Mesendoderm (in vitro differentiated cells): Measurements from ENCODE around the gene CENPP.

Experiments
- DNase-seq: peaks from one replicate; pipeline ENCODE4 v3.0.0; 2013
- H2AK5ac ChIP-seq: 2 replicates; pipeline ENCODE4 v1.6.1; 2013; ENCODE audit warnings: low read length, inconsistent platforms
- H2BK120ac ChIP-seq: 2 replicates; pipeline ENCODE4 v1.6.1; 2013; ENCODE audit warnings: low read depth, mild to moderate bottlenecking, low read length, moderate library complexity, mixed read lengths
- H2BK15ac ChIP-seq: replicated peaks from 2 replicates; pipeline ENCODE4 v1.6.1; 2013; ENCODE audit warnings: low read depth, mild to moderate bottlenecking, moderate library complexity
- H2BK5ac ChIP-seq: 2 replicates; pipeline ENCODE4 v1.6.1; 2013; ENCODE audit warnings: low read length, inconsistent platforms
- H3K18ac ChIP-seq: 2 replicates; pipeline ENCODE4 v1.6.1; 2013; ENCODE audit warnings: mild to moderate bottlenecking, low read length, mixed read lengths
- H3K23ac ChIP-seq: one replicate; pipeline ENCODE4 v1.6.1; 2013; ENCODE audit warnings: low read length
- H3K27ac ChIP-seq: 2 replicates; pipeline ENCODE4 v1.5.1; 2013; ENCODE audit warnings: low read depth, mild to moderate bottlenecking, inconsistent platforms, low read length, moderate library complexity
- H3K27me3 ChIP-seq: 2 replicates; pipeline ENCODE4 v1.6.1; 2013; ENCODE audit warnings: low read length, control low read depth, mild to moderate bottlenecking, inconsistent platforms; ENCODE audit not compliant: insufficient read depth, poor library complexity
- H3K36me3 ChIP-seq: 2 replicates; pipeline ENCODE4 v1.6.1; 2013; ENCODE audit warnings: low read length, inconsistent platforms; ENCODE audit not compliant: control insufficient read depth, insufficient read depth
- H3K4ac ChIP-seq: one replicate; pipeline ENCODE4 v1.6.1; 2013; ENCODE audit warnings: low read depth, mild to moderate bottlenecking, low read length, moderate library complexity
- H3K4me1 ChIP-seq: 2 replicates; pipeline ENCODE4 v1.6.1; 2013; ENCODE audit warnings: low read depth, low read length, inconsistent platforms; ENCODE audit not compliant: control insufficient read depth
- H3K4me2 ChIP-seq: 2 replicates; pipeline ENCODE4 v1.6.1; 2013; ENCODE audit warnings: low read length
- H3K4me3 ChIP-seq: 2 replicates; pipeline ENCODE4 v1.5.1; 2013; ENCODE audit warnings: mild to moderate bottlenecking, low read length
- H3K56ac ChIP-seq: one replicate; pipeline ENCODE4 v1.6.1; 2013; ENCODE audit warnings: low read length
- H3K79me1 ChIP-seq: 2 replicates; pipeline ENCODE4 v1.6.1; 2013; ENCODE audit warnings: low read length, inconsistent platforms
- H3K79me2 ChIP-seq: 2 replicates; pipeline ENCODE4 v1.6.1; 2013; ENCODE audit warnings: mild to moderate bottlenecking, low read length; ENCODE audit not compliant: control insufficient read depth, insufficient read depth
- H3K9ac ChIP-seq: 2 replicates; pipeline ENCODE4 v1.6.1; 2013; ENCODE audit warnings: low read length, inconsistent platforms
- H4K5ac ChIP-seq: one replicate; pipeline ENCODE4 v1.6.1; 2013; ENCODE audit warnings: low read length
- H4K8ac ChIP-seq: one replicate; pipeline ENCODE4 v1.6.1; 2013; ENCODE audit warnings: low read depth, mild to moderate bottlenecking, control low read depth, low read length, moderate library complexity
- WGBS: extraction: QIAGEN DNeasy Blood & Tissue Kit; methylation state at CpG from one replicate; pipeline ENCODE4 v1.1.7; 2013; ENCODE audit warnings: low lambda C conversion rate, missing lambda C conversion rate; ENCODE audit not compliant: insufficient coverage; ENCODE audit errors: extremely low coverage; 5-methylcytosine and 5-hydroxymethylcytosine counted together

The CENPP gene

GRCh38 chr9:92626484-92626883, 300.7 kb downstream of the CENPP start:
- no peak overlapping the region for H2AK5ac ChIP-seq
- H3K4me3 ChIP-seq = no peak overlapping the region
- H3K27me3 ChIP-seq = no peaks in the 10 kb centered on the region
- no peak overlapping the region for H4K5ac ChIP-seq
- H3K4me1 ChIP-seq = no peaks in the 10 kb centered on the region
- H3K18ac ChIP-seq = no peak overlapping the region
- H3K56ac ChIP-seq = no peak overlapping the region
- H3K4me2 ChIP-seq = no peak overlapping the region
- no peak overlapping the region for H3K4ac ChIP-seq
- H2BK5ac ChIP-seq = no peak overlapping the region
- no peaks in the 10 kb centered on the region for H3K79me2 ChIP-seq
- no peak overlapping the region for H4K8ac ChIP-seq
- H2BK120ac ChIP-seq = no peak overlapping the region
- H3K23ac ChIP-seq = no peak overlapping the region
- no peak overlapping the region for H2BK15ac ChIP-seq
- DNase-seq = no peak
- no peak overlapping the region for H3K27ac ChIP-seq
- no peak overlapping the region for H3K9ac ChIP-seq
- H3K79me1 ChIP-seq = no peaks in the 10 kb centered on the region
- H3K36me3 ChIP-seq = peaks cover under 1% of the 10 kb centered on the region

GRCh38 chr9:92627651-92628050, 301.9 kb downstream of the CENPP start:
- Histone ChIP-seq H4K8ac (no peak overlapping the region), H3K79me2 (no peaks in the 10 kb centered on the region), H3K36me3 (peaks cover 3% of the 10 kb centered on the region), H3K4me2 (no peak overlapping the region), H3K9ac (no peak overlapping the region), H2AK5ac (no peak overlapping the region), H3K27me3 (no peaks in the 10 kb centered on the region), H3K23ac (no peak overlapping the region), H2BK5ac (no peak overlapping the region), H3K4ac (no peak overlapping the region), H3K27ac (no peak overlapping the region), H2BK120ac (no peak overlapping the region), H2BK15ac (no peak overlapping the region), H3K4me3 (no peak overlapping the region), H3K56ac (no peak overlapping the region), H4K5ac (no peak overlapping the region), H3K4me1 (no peaks in the 10 kb centered on the region), H3K18ac (no peak overlapping the region), H3K79me1 (no peaks in the 10 kb centered on the region)
- no peak for DNase-seq
- WGBS = no CpG with 5 or more reads among the region's 5 CpGs

GRCh38 chr9:92631452-92632343, 305.9 kb downstream of the CENPP start:
- no peak for DNase-seq
- Histone ChIP-seq H3K36me3 (peaks cover 5% of the 10 kb centered on the region), H3K9ac (no peak overlapping the region), H3K27ac (no peak overlapping the region), H3K18ac (no peak overlapping the region), H3K4me1 (no peaks in the 10 kb centered on the region), H2BK120ac (no peak overlapping the region), H3K23ac (no peak overlapping the region), H2BK5ac (no peak overlapping the region), H4K8ac (no peak overlapping the region), H3K4me3 (no peak overlapping the region), H3K4me2 (no peak overlapping the region), H3K79me2 (no peaks in the 10 kb centered on the region), H2BK15ac (no peak overlapping the region), H3K79me1 (no peaks in the 10 kb centered on the region), H4K5ac (no peak overlapping the region), H2AK5ac (no peak overlapping the region), H3K56ac (no peak overlapping the region), H3K27me3 (no peaks in the 10 kb centered on the region), H3K4ac (no peak overlapping the region)
- WGBS = no CpG with 5 or more reads among the region's 13 CpGs

- no peak overlapping the region for H3K56ac ChIP-seq
- H2BK5ac ChIP-seq = no peak overlapping the region
- H3K4me2 ChIP-seq = no peak overlapping the region
- no peak overlapping the region for H2AK5ac ChIP-seq
- no peak overlapping the region for H2BK15ac ChIP-seq
- no peak overlapping the region for H3K18ac ChIP-seq
- DNase-seq = no peak
- no peaks in the 10 kb centered on the region for H3K79me1 ChIP-seq
- H3K4me3 ChIP-seq = no peak overlapping the region
- no peak overlapping the region for H3K4ac ChIP-seq
- H3K36me3 ChIP-seq = peaks cover 5% of the 10 kb centered on the region
- H4K5ac ChIP-seq = no peak overlapping the region
- no peaks in the 10 kb centered on the region for H3K4me1 ChIP-seq
- no peak overlapping the region for H4K8ac ChIP-seq
- no peak overlapping the region for H3K27ac ChIP-seq
- no peaks in the 10 kb centered on the region for H3K79me2 ChIP-seq
- H3K27me3 ChIP-seq = no peaks in the 10 kb centered on the region
- H3K23ac ChIP-seq = no peak overlapping the region
- H2BK120ac ChIP-seq = no peak overlapping the region
- WGBS = no CpG with 5 or more reads among the region's 5 CpGs
- no peak overlapping the region for H3K9ac ChIP-seq
Measured at GRCh38 chr9:92632641-92633040, 306.9 kb downstream of the CENPP start.

GRCh38 chr9:92633614-92634278, 308.0 kb downstream of the CENPP start:
- no peak overlapping the region for H3K4ac ChIP-seq
- no peak overlapping the region for H2BK5ac ChIP-seq
- H2BK120ac ChIP-seq = no peak overlapping the region
- no peak overlapping the region for H4K8ac ChIP-seq
- H3K9ac ChIP-seq = no peak overlapping the region
- no CpG with 5 or more reads among the region's 9 CpGs for WGBS
- H3K36me3 ChIP-seq = peaks cover 5% of the 10 kb centered on the region
- H2AK5ac ChIP-seq = no peak overlapping the region
- H3K79me1 ChIP-seq = no peaks in the 10 kb centered on the region
- H4K5ac ChIP-seq = no peak overlapping the region
- no peak overlapping the region for H3K4me2 ChIP-seq
- H2BK15ac ChIP-seq = no peak overlapping the region
- H3K18ac ChIP-seq = no peak overlapping the region
- no peak overlapping the region for H3K4me3 ChIP-seq
- H3K79me2 ChIP-seq = no peaks in the 10 kb centered on the region
- no peak overlapping the region for H3K27ac ChIP-seq
- H3K56ac ChIP-seq = no peak overlapping the region
- no peak overlapping the region for H3K23ac ChIP-seq
- DNase-seq = no peak
- H3K4me1 ChIP-seq = no peaks in the 10 kb centered on the region
- no peaks in the 10 kb centered on the region for H3K27me3 ChIP-seq
